Liver (tissue), 9 donors: ENCODE data around the gene GRIN3B. TPM values are rescaled to one million over a fixed set of nuclear protein-coding genes. Genes with fewer than 3 reads are reported as not detected.

Source experiments
- DNase-seq: peaks from one replicate; pipeline ENCODE4 v3.0.0-alpha.2; 2017; ENCODE audit warnings: low spot score
- H3K27ac ChIP-seq, 2 donors: one replicate each; pipeline ENCODE4 v1.7.0; 2013; ENCODE audit warnings: inconsistent platforms in 2 of 2, low read length in 2 of 2, control low read depth in 1 of 2, low read depth in 1 of 2, mild to moderate bottlenecking in 1 of 2
- H3K27me3 ChIP-seq, 4 donors: one replicate each; pipeline versions ENCODE4 v1.6.1 to v1.7.0; 2013; ENCODE audit warnings: low read length in 3 of 4, inconsistent platforms in 1 of 4, mild to moderate bottlenecking in 1 of 4, moderate library complexity in 1 of 4; ENCODE audit not compliant: control insufficient read depth in 4 of 4, insufficient read depth in 4 of 4
- H3K36me3 ChIP-seq, 4 donors: one replicate each; pipeline versions ENCODE4 v1.6.1 to v1.7.0; 2013; ENCODE audit warnings: low read length in 3 of 4, mild to moderate bottlenecking in 3 of 4, low read depth in 1 of 4, moderate library complexity in 1 of 4; ENCODE audit not compliant: control insufficient read depth in 4 of 4, insufficient read depth in 3 of 4
- H3K4me1 ChIP-seq, 4 donors: one replicate each; pipeline versions ENCODE4 v1.6.1 to v1.7.0; 2013; ENCODE audit warnings: low read length in 3 of 4, mild to moderate bottlenecking in 3 of 4, moderate library complexity in 1 of 4; ENCODE audit not compliant: control insufficient read depth in 4 of 4, insufficient read depth in 4 of 4
- H3K4me3 ChIP-seq, 3 donors: one replicate each; pipeline versions ENCODE4 v1.6.1 to v1.7.0; 2013; ENCODE audit warnings: low read length in 3 of 3, control low read depth in 1 of 3, low read depth in 1 of 3, mild to moderate bottlenecking in 1 of 3
- H3K9ac ChIP-seq, 2 donors: one replicate each; pipeline ENCODE4 v1.7.0; 2013; ENCODE audit warnings: low read length in 2 of 2, mild to moderate bottlenecking in 2 of 2, moderate library complexity in 2 of 2, control low read depth in 1 of 2, low read depth in 1 of 2
- H3K9me3 ChIP-seq, 4 donors: one replicate each; pipeline versions ENCODE4 v1.6.1 to v1.7.0; 2013; ENCODE audit warnings: low read length in 3 of 4; ENCODE audit not compliant: control insufficient read depth in 4 of 4
- ATF3 ChIP-seq: IDR thresholded peaks from 2 replicates; pipeline ENCODE4 v1.6.1; 2016; ENCODE audit warnings: antibody characterized with exemption
- CTCF ChIP-seq: fragments of 150-350 bp; IDR thresholded peaks from 2 replicates; pipeline ENCODE4 v1.5.1; 2017; ENCODE audit warnings: improper control_type of control experiment, low read depth, low read length; ENCODE audit not compliant: missing input control
- FOXA2 ChIP-seq: IDR thresholded peaks from 2 replicates; pipeline ENCODE4 v1.6.1; 2016; ENCODE audit warnings: antibody characterized with exemption
- GABPA ChIP-seq, 2 donors: IDR thresholded peaks in 1 of 2; conservative IDR thresholded peaks in 1 of 2; 2 replicates each; pipeline ENCODE4 v1.6.1; 2016; ENCODE audit warnings: antibody characterized with exemption in 2 of 2, mild to moderate bottlenecking in 1 of 2, moderate library complexity in 1 of 2
- MAX ChIP-seq: IDR thresholded peaks from 2 replicates; pipeline ENCODE4 v1.6.1; 2016; ENCODE audit warnings: antibody characterized with exemption
- NR2F2 ChIP-seq: IDR thresholded peaks from 2 replicates; pipeline ENCODE4 v1.6.1; 2016; ENCODE audit warnings: antibody characterized with exemption
- REST ChIP-seq: IDR thresholded peaks from 2 replicates; pipeline ENCODE4 v1.6.1; 2016; ENCODE audit warnings: antibody characterized with exemption, mild to moderate bottlenecking
- RXRA ChIP-seq, 2 donors: IDR thresholded peaks; 2 replicates each; pipeline ENCODE4 v1.6.1; 2017 to 2018; ENCODE audit warnings: antibody characterized with exemption in 2 of 2, mild to moderate bottlenecking in 1 of 2
- SP1 ChIP-seq: IDR thresholded peaks from 2 replicates; pipeline ENCODE4 v1.6.1; 2018; ENCODE audit warnings: antibody characterized with exemption, mild to moderate bottlenecking
- TAF1 ChIP-seq: conservative IDR thresholded peaks from 2 replicates; pipeline ENCODE4 v1.6.1; 2016; ENCODE audit warnings: antibody characterized with exemption, mild to moderate bottlenecking
- YY1 ChIP-seq: IDR thresholded peaks from 2 replicates; pipeline ENCODE4 v1.6.1; 2016; ENCODE audit warnings: antibody characterized with exemption, mild to moderate bottlenecking
- ZBTB33 ChIP-seq: IDR thresholded peaks from 2 replicates; pipeline ENCODE4 v1.6.1; 2016; ENCODE audit warnings: antibody characterized with exemption
- WGBS: extraction: QIAGEN DNeasy Blood & Tissue Kit; methylation state at CpG from one replicate; pipeline ENCODE4 v1.1.7; 2013; 5-methylcytosine and 5-hydroxymethylcytosine counted together
- polyA plus RNA-seq, 2 donors: library from polyadenylated mRNA; stranded (reverse) in 1 of 2; unstranded in 1 of 2; fragments of 200-250 nt in 1 of 2; fragments of >200 nt in 1 of 2; fragmentation: Nextera tagmentation in 1 of 2; extraction: Ambion mirVana in 1 of 2; gene quantifications; one replicate each; pipeline versions ENCODE4 v1.2.1 to v1.2.3, GENCODE V29; 2013 to 2015
- total RNA-seq, 2 donors: library from RNA; depleted of rRNA; stranded (reverse); fragments of >200 nt; gene quantifications; one replicate each; pipeline ENCODE4 v1.2.3, GENCODE V29; 2014
- donor health status: healthy.
- donor health status: healthy.
- donor health status: healthy.
- donor health status: healthy.
- donor health status: healthy.

Gene GRIN3B
- total and polyA plus RNA-seq, 4 donors, result 0.05 TPM; not detected in 3

GRCh38 chr19:960020-960419 lies 40.2 kb upstream of the GRIN3B start (continued):
- TF ChIP-seq GABPA (IDR thresholded peaks at IDR 0.05 in 1 of 2, conservative IDR thresholded peaks at IDR 0.05 in 1 of 2) (no peak), ATF3 (no peak), YY1 (no peak)

GRCh38 chr19:960601-960938 lies 39.6 kb upstream of the GRIN3B start:
- Histone ChIP-seq H3K4me1 (no peaks in the 10 kb centered on the region), H3K27me3 (no peaks in the 10 kb centered on the region), H3K4me3 (no peak overlapping the region), H3K9me3 (no peaks in the 10 kb centered on the region), H3K36me3 (peaks cover 0 to 11% (median under 1%) of the 10 kb centered on the region in 4 donors), H3K9ac (no peak overlapping the region), H3K27ac (no peak overlapping the region)
- no peak for DNase-seq
- 86% methylated on average over 8 of the region's 8 CpGs for WGBS
- TF ChIP-seq REST (no peak), FOXA2 (no peak), NR2F2 (no peak), ATF3 (no peak), SP1 (no peak), YY1 (no peak), CTCF (no peak), TAF1 (no peak), ZBTB33 (no peak), MAX (no peak), RXRA (IDR thresholded peaks at IDR 0.05) (no peak), GABPA (IDR thresholded peaks at IDR 0.05 in 1 of 2, conservative IDR thresholded peaks at IDR 0.05 in 1 of 2) (no peak)
